SU-DHL-6 (cell line): ENCODE results near the gene MPRIP.

Experiments
- H2AFZ ChIP-seq: fragments of 200-600 bp; sonication (generic); 2 replicates; pipeline ENCODE4 v1.6.1; 2014; ENCODE audit warnings: low read depth, mild to moderate bottlenecking, moderate library complexity, mixed read lengths, antibody characterized with exemption, low read length; ENCODE audit not compliant: severe bottlenecking
- H3F3A ChIP-seq: fragments of 200-600 bp; shearing (Covaris generic); 2 replicates; pipeline ENCODE4 v1.6.0; 2016; ENCODE audit warnings: antibody characterized with exemption, mild to moderate bottlenecking; ENCODE audit not compliant: insufficient read depth
- H3K27ac ChIP-seq: fragments of 200-600 bp; sonication (generic); 2 replicates; pipeline ENCODE4 v1.5.1; 2016; ENCODE audit warnings: low read depth, mild to moderate bottlenecking, low read length, moderate library complexity, mixed read lengths
- H3K27me3 ChIP-seq: fragments of 200-600 bp; sonication (generic), shearing (Covaris generic); 2 replicates; pipeline ENCODE4 v1.6.0; 2014; ENCODE audit warnings: mild to moderate bottlenecking, low read length
- H3K36me3 ChIP-seq: fragments of 200-600 bp; sonication (generic); 2 replicates; pipeline ENCODE4 v1.6.1; 2014; ENCODE audit warnings: mild to moderate bottlenecking, low read length, mixed read lengths
- H3K4me2 ChIP-seq: fragments of 300-600, 200-600 bp; shearing (Covaris generic), sonication (generic); 2 replicates; pipeline ENCODE4 v1.6.0; 2014; ENCODE audit warnings: low read length, low read depth, mild to moderate bottlenecking; ENCODE audit not compliant: poor library complexity, severe bottlenecking
- H3K4me3 ChIP-seq: fragments of 200-600 bp; sonication (generic); 2 replicates; pipeline ENCODE4 v1.5.1; 2014; ENCODE audit warnings: antibody characterized with exemption, low read length, mild to moderate bottlenecking, mixed read lengths; ENCODE audit not compliant: insufficient read depth, poor library complexity, severe bottlenecking
- H3K79me2 ChIP-seq: fragments of 200-600 bp; sonication (generic); 2 replicates; pipeline ENCODE4 v1.6.1; 2014; ENCODE audit warnings: mild to moderate bottlenecking, low read length, moderate library complexity; ENCODE audit not compliant: insufficient read depth
- H3K9ac ChIP-seq: fragments of 200-600 bp; sonication (generic); 2 replicates; pipeline ENCODE4 v1.7.0; 2014; ENCODE audit warnings: mild to moderate bottlenecking, low read length
- H3K9me2 ChIP-seq: fragments of 200-600 bp; sonication (generic); replicated peaks from 2 replicates; pipeline ENCODE4 v1.6.1; 2014; ENCODE audit warnings: low read length; ENCODE audit not compliant: insufficient read depth
- H3K9me3 ChIP-seq: fragments of 200-600 bp; sonication (generic); 2 replicates; pipeline ENCODE4 v1.6.1; 2014; ENCODE audit warnings: low read length, mixed read lengths; ENCODE audit not compliant: insufficient read depth
- H4K20me1 ChIP-seq: fragments of 200-600 bp; sonication (generic); 2 replicates; pipeline ENCODE4 v1.6.1; 2014; ENCODE audit warnings: low read depth, mild to moderate bottlenecking, antibody characterized with exemption, low read length, moderate library complexity, mixed read lengths
- CTCF ChIP-seq: fragments of 200-600 bp; sonication (generic); IDR thresholded peaks from one replicate; pipeline ENCODE4 v1.5.1; 2017; ENCODE audit warnings: antibody characterized with exemption, mild to moderate bottlenecking, low read length, moderate library complexity; ENCODE audit not compliant: insufficient read depth, poor library complexity, severe bottlenecking
- EZH2phosphoT487 ChIP-seq: fragments of 200-600 bp; sonication (generic), shearing (Covaris generic); conservative IDR thresholded peaks from 2 replicates; pipeline ENCODE4 v1.6.1; 2018; ENCODE audit warnings: mild to moderate bottlenecking, antibody characterized with exemption, low read length, moderate library complexity, mixed read lengths

MPRIP gene

GRCh38 chr17:17179371-17179827 lies 137.1 kb downstream of the MPRIP start:
- Histone ChIP-seq H3K9ac (no peak overlapping the region), H3K4me3 (no peak overlapping the region), H2AFZ (no peak overlapping the region), H3K36me3 (no peaks in the 10 kb centered on the region), H3K9me3 (no peaks in the 10 kb centered on the region), H4K20me1 (no peaks in the 10 kb centered on the region), H3K79me2 (no peaks in the 10 kb centered on the region), H3K27ac (no peak overlapping the region), H3K27me3 (no peaks in the 10 kb centered on the region), H3K4me2 (no peak overlapping the region), H3F3A (no peaks in the 10 kb centered on the region), H3K9me2 (no peaks in the 10 kb centered on the region)
- no peak for TF ChIP-seq EZH2phosphoT487
- TF ChIP-seq CTCF, result no peak

- Histone ChIP-seq H3K4me3 (no peak overlapping the region), H3K36me3 (no peaks in the 10 kb centered on the region), H4K20me1 (no peaks in the 10 kb centered on the region), H2AFZ (no peak overlapping the region), H3K79me2 (no peaks in the 10 kb centered on the region), H3K9me2 (no peaks in the 10 kb centered on the region), H3K9ac (no peak overlapping the region), H3K9me3 (no peaks in the 10 kb centered on the region), H3K27me3 (no peaks in the 10 kb centered on the region), H3K4me2 (no peak overlapping the region), H3F3A (no peaks in the 10 kb centered on the region), H3K27ac (no peak overlapping the region)
- no peak for TF ChIP-seq CTCF
- TF ChIP-seq EZH2phosphoT487, result no peak
Observed at GRCh38 chr17:17180141-17180603, 137.9 kb downstream of the MPRIP start.

GRCh38 chr17:17180741-17181525 lies 138.7 kb downstream of the MPRIP start:
- Histone ChIP-seq H3F3A (no peaks in the 10 kb centered on the region), H3K4me2 (no peak overlapping the region), H3K79me2 (no peaks in the 10 kb centered on the region), H3K9me3 (no peaks in the 10 kb centered on the region), H3K36me3 (no peaks in the 10 kb centered on the region), H3K9me2 (no peaks in the 10 kb centered on the region), H3K9ac (no peak overlapping the region), H3K27ac (no peak overlapping the region), H4K20me1 (no peaks in the 10 kb centered on the region), H3K27me3 (no peaks in the 10 kb centered on the region), H2AFZ (no peak overlapping the region), H3K4me3 (no peak overlapping the region)
- TF ChIP-seq CTCF (no peak), EZH2phosphoT487 (no peak)
